ENCODE data around the gene PRRT2. TPM values are rescaled to one million over a fixed set of nuclear protein-coding genes. Genes with fewer than 3 reads are reported as not detected.

Gene PRRT2
- total RNA-seq, 4 donors from 2014 or later, result 1.4 to 6.0 (median 1.9) TPM; not detected in 1

GRCh38 chr16:29863669-29863984 is 51.6 kb downstream of the PRRT2 start:
- WGBS, 2 donors (ENCODE audit: low coverage in 1 of 2), result 34 to 40% methylated on average over 1 to 16 of the region's 16 CpGs
- peaks cover 10 to 24% (median 18%) of the 10 kb centered on the region in 4 donors for H3K4me1 ChIP-seq
- no peaks in the 10 kb centered on the region for H3K9me3 ChIP-seq
- H3K36me3 ChIP-seq, result peaks cover 0 to 21% (median 8%) of the 10 kb centered on the region in 4 donors
- in situ Hi-C loops (cut with MboI; ENCODE audit: low pct_ligation_motif_present in 1 of 4, low pct_unique_long_range_greater_than_20kb in 1 of 4, low sequenced_read_pairs in 3 of 4), result loop anchor here in 2 of 4 donors (25.0 kb wide), 1 partner anchor 149 kb away; the partner anchor contains the start of genes C16orf92 (in 2 of the 2) and DOC2A (in 2 of the 2)
- no peak for DNase-seq
- H3K4me3 ChIP-seq, result peak overlapping the region in 1 of 4 donors; percentile 90
- no peaks in the 10 kb centered on the region for H3K27me3 ChIP-seq
- peak overlapping the region; percentile 89 to 96 (median 94) for H3K27ac ChIP-seq
- intact Hi-C loops (cut with DNase I; ENCODE audit: low total_unique reads), result no loop called here
- TF ChIP-seq CTCF (IDR thresholded peaks at IDR 0.05), result no peak
- no peak for TF ChIP-seq EP300 (IDR thresholded peaks at IDR 0.05; ENCODE audit: low read depth)
- TF ChIP-seq POLR2A (IDR thresholded peaks at IDR 0.05), result no peak
- TF ChIP-seq POLR2AphosphoS5 (IDR thresholded peaks at IDR 0.05), result no peak

GRCh38 chr16:29864205-29864604 is 52.2 kb downstream of the PRRT2 start:
- in situ Hi-C loops (cut with MboI; ENCODE audit: low pct_ligation_motif_present in 1 of 4, low pct_unique_long_range_greater_than_20kb in 1 of 4, low sequenced_read_pairs in 3 of 4), result loop anchor here in 2 of 4 donors (25.0 kb wide), 1 partner anchor 148 kb away; the partner anchor contains the start of genes C16orf92 (in 2 of the 2) and DOC2A (in 2 of the 2)
- H3K27me3 ChIP-seq, result no peaks in the 10 kb centered on the region
- peaks cover 0 to 15% (median 6%) of the 10 kb centered on the region in 4 donors for H3K36me3 ChIP-seq
- no peak overlapping the region for H3K27ac ChIP-seq
- TF ChIP-seq POLR2A (IDR thresholded peaks at IDR 0.05) (no peak), EP300 (IDR thresholded peaks at IDR 0.05; ENCODE audit: low read depth) (no peak), CTCF (IDR thresholded peaks at IDR 0.05) (no peak), POLR2AphosphoS5 (IDR thresholded peaks at IDR 0.05) (no peak)
- no peak overlapping the region for H3K4me3 ChIP-seq
- H3K4me1 ChIP-seq, result peaks cover 10 to 24% (median 18%) of the 10 kb centered on the region in 4 donors
- intact Hi-C loops (cut with DNase I; ENCODE audit: low total_unique reads), result no loop called here
- DNase-seq, result no peak
- 79 to 100% methylated on average over 1 to 9 of the region's 9 CpGs for WGBS, 2 donors (ENCODE audit: low coverage in 1 of 2)
- no peaks in the 10 kb centered on the region for H3K9me3 ChIP-seq

Small RNA genes within 50 kb of the gene (small RNA-seq; reads per million reads assigned to genes)
- gene AC009133.6 (0 reads per million in 4 donors), gene AC120114.4 (0 reads per million in 4 donors)

Other genes starting within 250 kb of the PRRT2 start
- gene SPN, start 148.9 kb upstream of the PRRT2 start, total RNA-seq, result 1 to 10 TPM in 2 of 4 donors, under 1 TPM in 2; 0.20 to 3.7 (median 1.1) TPM
- 10 to 100 TPM; 14.3 to 65.8 (median 26.3) TPM for gene QPRT, start 133.0 kb upstream of the PRRT2 start, total RNA-seq
- gene C16orf54, start 66.2 kb upstream of the PRRT2 start, total RNA-seq, result 1 to 10 TPM in 3 of 4 donors, not detected in 1; 3.0 to 8.2 (median 3.8) TPM
- 1,000 to 10,000 TPM in 1 of 4 donors, 100 to 1,000 TPM in 1, 10 to 100 TPM in 2; 73.4 to 1,268 (median 104) TPM for gene ZG16, start 33.9 kb upstream of the PRRT2 start, total RNA-seq
- gene KIF22, start 21.4 kb upstream of the PRRT2 start, total RNA-seq, result 100 to 1,000 TPM in 1 of 4 donors, 10 to 100 TPM in 3; 37.6 to 159 (median 59.5) TPM
- 100 to 1,000 TPM; 170 to 292 (median 233) TPM for gene MAZ, start 5.7 kb upstream of the PRRT2 start, total RNA-seq
- 10 to 100 TPM; 28.8 to 47.5 (median 32.3) TPM for gene PAGR1, start 4.0 kb downstream of the PRRT2 start, total RNA-seq
- gene MVP, start 8.3 kb downstream of the PRRT2 start, total RNA-seq, result 100 to 1,000 TPM; 483 to 654 (median 553) TPM
- 100 to 1,000 TPM in 1 of 4 donors, 10 to 100 TPM in 3; 58.5 to 139 (median 94.5) TPM for gene CDIPT, start 51.0 kb downstream of the PRRT2 start, total RNA-seq
- gene SEZ6L2, start 87.4 kb downstream of the PRRT2 start, total RNA-seq, result 1 to 10 TPM; 2.0 to 9.7 (median 6.3) TPM
- 1 to 10 TPM in 2 of 4 donors, under 1 TPM in 1, not detected in 1; 0.40 to 1.2 (median 1.1) TPM for gene ASPHD1, start 88.3 kb downstream of the PRRT2 start, total RNA-seq
- 100 to 1,000 TPM in 1 of 4 donors, 10 to 100 TPM in 3; 40.3 to 110 (median 57.4) TPM for gene KCTD13, start 114.0 kb downstream of the PRRT2 start, total RNA-seq
- gene TMEM219, start 149.9 kb downstream of the PRRT2 start, total RNA-seq, result 100 to 1,000 TPM; 149 to 210 (median 158) TPM
- gene TAOK2, start 161.7 kb downstream of the PRRT2 start, total RNA-seq, result 100 to 1,000 TPM in 1 of 4 donors, 10 to 100 TPM in 3; 54.6 to 103 (median 68.1) TPM
- gene HIRIP3, start 183.4 kb downstream of the PRRT2 start, total RNA-seq, result 10 to 100 TPM in 2 of 4 donors, 1 to 10 TPM in 2; 1.8 to 11.7 (median 8.8) TPM
- 10 to 100 TPM; 65.6 to 94.3 (median 73.0) TPM for gene INO80E, start 184.0 kb downstream of the PRRT2 start, total RNA-seq
- 10 to 100 TPM in 1 of 4 donors, 1 to 10 TPM in 3; 7.2 to 28.8 (median 9.7) TPM for gene DOC2A, start 198.8 kb downstream of the PRRT2 start, total RNA-seq
- not detected for gene C16orf92, start 211.0 kb downstream of the PRRT2 start, total RNA-seq
- not detected for gene TLCD3B, start 219.1 kb downstream of the PRRT2 start, total RNA-seq

All from transverse colon (tissue), 4 donors.